OCI-LY3 (cell line): Measurements from ENCODE around the gene ZBTB18.

Experiments used
- EZH2phosphoT487 ChIP-seq: fragments of 200-600 bp; shearing (Covaris generic); IDR thresholded peaks from 2 replicates; pipeline ENCODE4 v1.6.1; 2018; ENCODE audit warnings: antibody characterized with exemption, mixed run types, low read depth
- TF ChIP-seq, protein P1 (sequence below): fragments of 200-600, 300-600 bp; sonication (generic); IDR thresholded peaks from 2 replicates; pipeline ENCODE4 v1.5.1; 2014; ENCODE audit warnings: antibody characterized with exemption, low read length, low read depth

DNA sequence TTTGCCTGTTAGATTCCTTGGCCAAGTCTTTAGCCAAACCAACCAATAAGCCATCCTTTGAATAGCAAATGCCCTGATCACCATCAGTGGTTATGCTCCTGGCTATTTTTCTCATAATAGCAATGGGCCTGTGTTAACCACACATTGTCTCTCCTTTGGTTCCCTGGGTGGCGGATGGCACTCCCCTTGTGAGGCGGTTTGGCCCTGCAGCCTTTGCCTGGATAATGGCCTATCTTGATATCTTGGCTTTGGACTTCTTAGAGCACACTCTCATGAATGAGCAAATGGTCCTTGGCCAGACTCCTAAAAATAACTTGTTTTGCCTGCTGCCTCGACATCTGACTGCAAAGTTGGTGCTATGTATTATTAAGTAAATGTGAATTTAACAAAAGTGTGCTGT is 22.4 kb upstream of the ZBTB18 start:
- TF ChIP-seq, protein P1, sequence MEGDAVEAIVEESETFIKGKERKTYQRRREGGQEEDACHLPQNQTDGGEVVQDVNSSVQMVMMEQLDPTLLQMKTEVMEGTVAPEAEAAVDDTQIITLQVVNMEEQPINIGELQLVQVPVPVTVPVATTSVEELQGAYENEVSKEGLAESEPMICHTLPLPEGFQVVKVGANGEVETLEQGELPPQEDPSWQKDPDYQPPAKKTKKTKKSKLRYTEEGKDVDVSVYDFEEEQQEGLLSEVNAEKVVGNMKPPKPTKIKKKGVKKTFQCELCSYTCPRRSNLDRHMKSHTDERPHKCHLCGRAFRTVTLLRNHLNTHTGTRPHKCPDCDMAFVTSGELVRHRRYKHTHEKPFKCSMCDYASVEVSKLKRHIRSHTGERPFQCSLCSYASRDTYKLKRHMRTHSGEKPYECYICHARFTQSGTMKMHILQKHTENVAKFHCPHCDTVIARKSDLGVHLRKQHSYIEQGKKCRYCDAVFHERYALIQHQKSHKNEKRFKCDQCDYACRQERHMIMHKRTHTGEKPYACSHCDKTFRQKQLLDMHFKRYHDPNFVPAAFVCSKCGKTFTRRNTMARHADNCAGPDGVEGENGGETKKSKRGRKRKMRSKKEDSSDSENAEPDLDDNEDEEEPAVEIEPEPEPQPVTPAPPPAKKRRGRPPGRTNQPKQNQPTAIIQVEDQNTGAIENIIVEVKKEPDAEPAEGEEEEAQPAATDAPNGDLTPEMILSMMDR, result no peak
- TF ChIP-seq EZH2phosphoT487, result no peak
